Neutrophil (primary cell): Measurements from ENCODE around the gene CSF1.
"Not testable (repeated sequence)": the region's sequence is repeated elsewhere in the genome, so short reads cannot be mapped to it uniquely, and the experiment has no call there.

Experiments
- H3K27ac ChIP-seq: fragments of 200-600 bp; sonication (generic); 2 replicates; pipeline ENCODE4 v1.5.1; 2016; ENCODE audit warnings: mild to moderate bottlenecking, moderate library complexity
- H3K27me3 ChIP-seq: fragments of 200-600 bp; sonication (generic); 2 replicates; pipeline ENCODE4 v1.6.0; 2016; ENCODE audit warnings: mild to moderate bottlenecking
- H3K36me3 ChIP-seq: fragments of 200-600 bp; sonication (generic); 2 replicates; pipeline ENCODE4 v1.5.1; 2017
- H3K4me1 ChIP-seq, 2 experiments: fragments of 200-600 bp in 1 of 2; sonication (generic) in 1 of 2; 1 replicate in 1 of 2; 2 replicates in 1 of 2; pipeline versions ENCODE4 v1.5.1 to v1.6.1; 2013 to 2016; ENCODE audit warnings: low read depth in 1 of 2, low read length in 1 of 2, mild to moderate bottlenecking in 1 of 2, moderate library complexity in 1 of 2; ENCODE audit not compliant: control insufficient read depth in 1 of 2, insufficient read depth in 1 of 2
- H3K4me3 ChIP-seq, 2 experiments: fragments of 200-600 bp in 1 of 2; sonication (generic) in 1 of 2; 1 replicate in 1 of 2; 2 replicates in 1 of 2; pipeline ENCODE4 v1.5.1; 2013 to 2016; ENCODE audit warnings: low read depth in 1 of 2, low read length in 1 of 2, mild to moderate bottlenecking in 1 of 2, moderate library complexity in 1 of 2
- H3K9me3 ChIP-seq: fragments of 200-600 bp; sonication (generic); 2 replicates; pipeline ENCODE4 v1.5.1; 2016
- CTCF ChIP-seq: fragments of 200-600 bp; sonication (generic); IDR thresholded peaks from 2 replicates; pipeline ENCODE4 v1.5.1; 2016; ENCODE audit warnings: antibody characterized with exemption

The CSF1 gene

GRCh38 chr1:109950509-109950908 is 39.9 kb downstream of the CSF1 start:
- no peaks in the 10 kb centered on the region for H3K4me1 ChIP-seq
- no peaks in the 10 kb centered on the region for H3K9me3 ChIP-seq
- H3K36me3 ChIP-seq = no peaks in the 10 kb centered on the region
- H3K27ac ChIP-seq = no peak overlapping the region
- no peaks in the 10 kb centered on the region for H3K27me3 ChIP-seq
- no peak for TF ChIP-seq CTCF
- no peak overlapping the region for H3K4me3 ChIP-seq

GRCh38 chr1:109951501-109951900 is 40.9 kb downstream of the CSF1 start:
- H3K27me3 ChIP-seq, H3K36me3 ChIP-seq, H3K4me1 ChIP-seq, H3K9me3 ChIP-seq, H3K27ac ChIP-seq, H3K4me3 ChIP-seq: not testable (repeated sequence)

- Histone ChIP-seq H3K4me1 (no peaks in the 10 kb centered on the region), H3K27me3 (no peaks in the 10 kb centered on the region), H3K4me3 (no peak overlapping the region), H3K36me3 (no peaks in the 10 kb centered on the region), H3K9me3 (no peaks in the 10 kb centered on the region), H3K27ac (no peak overlapping the region)
- no peak for TF ChIP-seq CTCF
Measured at GRCh38 chr1:109954041-109954512, 43.4 kb downstream of the CSF1 start.

GRCh38 chr1:109959632-109959973 is 49.0 kb downstream of the CSF1 start:
- no peak overlapping the region for H3K4me3 ChIP-seq
- no peaks in the 10 kb centered on the region for H3K9me3 ChIP-seq
- TF ChIP-seq CTCF = no peak
- H3K27me3 ChIP-seq = no peaks in the 10 kb centered on the region
- no peak overlapping the region for H3K27ac ChIP-seq
- no peaks in the 10 kb centered on the region for H3K4me1 ChIP-seq
- H3K36me3 ChIP-seq = no peaks in the 10 kb centered on the region

- Histone ChIP-seq H3K36me3 (no peaks in the 10 kb centered on the region), H3K27ac (no peak overlapping the region), H3K9me3 (no peaks in the 10 kb centered on the region), H3K27me3 (no peaks in the 10 kb centered on the region), H3K4me1 (no peaks in the 10 kb centered on the region), H3K4me3 (no peak overlapping the region)
- TF ChIP-seq CTCF = no peak
Measured at GRCh38 chr1:109959974-109960744, 49.5 kb downstream of the CSF1 start.

- TF ChIP-seq CTCF = no peak
- Histone ChIP-seq H3K27ac (no peak overlapping the region), H3K4me3 (no peak overlapping the region), H3K9me3 (no peaks in the 10 kb centered on the region), H3K36me3 (no peaks in the 10 kb centered on the region), H3K4me1 (no peaks in the 10 kb centered on the region), H3K27me3 (no peaks in the 10 kb centered on the region)
Measured at GRCh38 chr1:109960745-109961094, 50.1 kb downstream of the CSF1 start.
